ENCODE measurements around the gene ALPL.
"Not testable (repeated sequence)": the region's sequence is repeated elsewhere in the genome, so short reads cannot be mapped to it uniquely, and the experiment has no call there.

Gene ALPL

DNA sequence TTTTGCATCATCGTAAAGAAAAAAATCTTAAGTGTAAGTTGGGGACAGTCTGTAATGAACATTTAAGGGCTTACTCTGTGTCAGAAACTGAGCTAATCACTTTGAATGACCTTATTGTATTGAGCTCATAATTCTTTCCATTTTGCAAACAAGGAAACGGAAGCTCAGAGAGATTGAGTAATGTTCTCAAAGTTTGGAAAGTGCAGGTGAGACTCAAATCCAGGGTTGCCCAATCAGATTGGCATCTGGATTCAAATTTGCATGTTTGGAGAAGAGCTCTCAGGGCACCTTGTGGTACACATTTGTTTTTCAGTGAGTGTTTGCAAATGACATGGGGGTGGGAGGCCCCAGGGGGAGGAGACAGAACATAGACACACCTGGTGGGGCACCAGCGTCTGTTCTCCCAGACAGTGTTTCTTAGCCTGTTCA, 8.0 kb downstream of the ALPL start:
- H3K36me3 Mint-ChIP-seq: no peaks in the 10 kb centered on the region
- no peaks in the 10 kb centered on the region for H3K27me3 Mint-ChIP-seq
- peak overlapping the region; percentile 94 for H3K27ac Mint-ChIP-seq
- H3K4me3 Mint-ChIP-seq: no peak overlapping the region
- H3K4me1 Mint-ChIP-seq: peaks cover 58% of the 10 kb centered on the region
- no peak for DNase-seq (ENCODE audit: low spot score in 2 of 2)
- no peaks in the 10 kb centered on the region for H3K9me3 Mint-ChIP-seq
- peak; percentile 40 for ATAC-seq (ENCODE audit: low read depth)

- H3K27ac Mint-ChIP-seq: peak overlapping the region; percentile 94
- peak; percentile 25 to 48 for DNase-seq (ENCODE audit: low spot score in 2 of 2)
- H3K36me3 Mint-ChIP-seq: no peaks in the 10 kb centered on the region
- no peaks in the 10 kb centered on the region for H3K27me3 Mint-ChIP-seq
- no peaks in the 10 kb centered on the region for H3K9me3 Mint-ChIP-seq
- peak; percentile 65 for ATAC-seq (ENCODE audit: low read depth)
- peak overlapping the region; percentile 4 for H3K4me3 Mint-ChIP-seq
- peaks cover 62% of the 10 kb centered on the region for H3K4me1 Mint-ChIP-seq
These were observed 8.6 kb downstream of the ALPL start for GRCh38 chr1:21517660-21518480.

DNA sequence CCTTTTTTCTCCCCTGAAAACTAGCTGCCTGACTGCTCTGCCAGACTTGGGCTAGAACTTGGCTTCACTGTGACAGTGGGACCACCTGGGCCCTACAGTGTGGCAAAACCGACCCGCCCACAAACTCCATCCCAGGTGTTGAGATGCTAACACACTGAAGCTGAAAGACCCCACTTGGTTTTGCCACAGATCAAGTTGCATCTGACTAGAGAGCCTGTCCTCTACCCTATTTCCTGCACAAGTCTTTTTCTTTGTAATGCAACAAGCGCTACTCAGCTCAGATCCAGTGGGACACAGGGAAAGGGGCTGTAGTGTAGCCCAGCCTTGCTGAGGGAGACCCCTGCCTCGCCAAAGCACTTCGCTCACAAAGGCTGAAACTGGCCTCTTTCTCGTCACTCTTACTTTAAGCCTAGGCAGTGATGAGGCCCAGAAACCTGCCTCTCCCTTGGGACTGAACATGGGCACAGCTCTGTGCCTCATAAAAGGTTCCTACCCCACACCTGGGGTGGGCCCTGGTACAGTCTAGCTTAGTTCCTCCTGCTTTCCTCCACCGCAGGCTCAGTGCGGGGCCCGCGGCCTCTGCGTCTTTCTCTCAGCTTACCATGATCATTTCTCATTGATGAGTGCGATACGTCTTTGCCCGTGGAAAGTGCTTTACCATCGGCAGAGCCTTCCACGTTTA, 9.7 kb downstream of the ALPL start:
- peak overlapping the region; percentile 73 for H3K4me3 Mint-ChIP-seq

DNA sequence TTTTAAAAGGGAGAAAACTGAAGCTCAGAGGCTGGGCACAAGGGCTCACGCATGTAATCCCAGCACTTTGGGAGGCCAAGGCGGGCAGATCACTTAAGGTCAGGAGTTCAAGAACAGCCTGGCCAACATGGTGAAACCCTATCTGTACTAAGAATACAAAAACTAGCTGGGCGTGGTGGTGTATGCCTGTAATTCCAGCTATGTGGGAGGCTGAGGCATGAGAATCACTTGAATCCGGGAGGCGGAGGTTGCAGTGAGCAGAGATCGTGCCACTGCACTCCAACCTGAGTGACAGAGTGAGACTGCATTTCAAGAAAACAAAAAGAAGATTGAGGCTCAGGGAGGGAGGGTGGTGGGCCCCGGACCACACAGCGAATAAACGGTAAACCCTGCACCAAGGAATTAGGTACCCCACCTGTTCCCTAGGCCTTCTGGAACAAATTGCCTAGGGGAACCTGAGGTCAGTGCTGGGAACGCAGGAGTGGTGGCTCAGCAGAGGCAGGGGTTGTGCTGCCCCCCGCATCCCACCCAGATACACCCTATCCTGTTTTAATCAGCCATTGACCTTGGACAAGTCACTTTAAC, 10.4 kb downstream of the ALPL start:
- not testable (repeated sequence) for DNase-seq (ENCODE audit: low spot score in 2 of 2); ATAC-seq (ENCODE audit: low read depth); H3K9me3 Mint-ChIP-seq; H3K36me3 Mint-ChIP-seq; H3K27me3 Mint-ChIP-seq
- H3K4me3 Mint-ChIP-seq: peak overlapping the region; percentile 73
- peak overlapping the region; percentile 94 for H3K27ac Mint-ChIP-seq
- peaks cover 62% of the 10 kb centered on the region for H3K4me1 Mint-ChIP-seq

More for the DNA sequence above, 9.7 kb downstream of the ALPL start:
- DNase-seq (ENCODE audit: low spot score in 2 of 2): peak; percentile 43 to 57
- H3K9me3 Mint-ChIP-seq: no peaks in the 10 kb centered on the region
- peak overlapping the region; percentile 94 for H3K27ac Mint-ChIP-seq
- peaks cover 67% of the 10 kb centered on the region for H3K4me1 Mint-ChIP-seq
- peak; percentile 69 for ATAC-seq (ENCODE audit: low read depth)
- no peaks in the 10 kb centered on the region for H3K27me3 Mint-ChIP-seq
- no peaks in the 10 kb centered on the region for H3K36me3 Mint-ChIP-seq

- no peak for ATAC-seq (ENCODE audit: low read depth)
- DNase-seq (ENCODE audit: low spot score in 2 of 2): no peak
- H3K27ac Mint-ChIP-seq: peak overlapping the region; percentile 38
- H3K9me3 Mint-ChIP-seq: no peaks in the 10 kb centered on the region
- peak overlapping the region; percentile 21 for H3K4me3 Mint-ChIP-seq
- peaks cover 64% of the 10 kb centered on the region for H3K4me1 Mint-ChIP-seq
- no peaks in the 10 kb centered on the region for H3K27me3 Mint-ChIP-seq
- no peaks in the 10 kb centered on the region for H3K36me3 Mint-ChIP-seq
These were observed 11.9 kb downstream of the ALPL start for GRCh38 chr1:21520899-21521716.

GRCh38 chr1:21521717-21522060, 12.5 kb downstream of the ALPL start:
- H3K27ac Mint-ChIP-seq: no peak overlapping the region
- H3K27me3 Mint-ChIP-seq: no peaks in the 10 kb centered on the region
- ATAC-seq (ENCODE audit: low read depth) (no peak), DNase-seq (ENCODE audit: low spot score in 2 of 2) (no peak)
- H3K36me3 Mint-ChIP-seq: no peaks in the 10 kb centered on the region
- peaks cover 58% of the 10 kb centered on the region for H3K4me1 Mint-ChIP-seq
- no peak overlapping the region for H3K4me3 Mint-ChIP-seq
- H3K9me3 Mint-ChIP-seq: no peaks in the 10 kb centered on the region

DNA sequence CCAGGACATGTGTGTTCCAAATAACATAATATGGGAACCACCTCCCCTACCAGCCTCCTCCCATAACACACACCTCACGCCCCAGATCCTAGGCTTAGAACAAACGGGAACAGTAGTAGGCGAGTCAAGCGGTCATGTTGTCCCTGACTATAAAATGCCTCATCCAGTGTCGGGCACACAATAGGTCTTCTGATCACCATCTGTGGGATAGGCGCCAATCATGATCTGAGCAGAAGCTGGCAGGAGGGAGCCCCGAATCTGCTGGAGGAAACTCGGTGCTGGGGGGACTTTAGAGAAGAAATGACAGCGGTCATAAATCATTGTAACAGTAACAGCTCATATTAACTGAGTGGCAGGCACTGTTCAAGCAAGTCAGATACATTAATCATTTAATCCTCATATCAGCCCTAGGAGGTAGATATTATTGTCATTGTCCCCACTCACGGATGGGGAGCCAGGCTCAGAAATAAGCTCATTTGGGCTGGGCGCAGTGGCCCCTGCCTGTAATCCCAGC, 13.4 kb downstream of the ALPL start:
- DNase-seq (ENCODE audit: low spot score in 2 of 2) (no peak), ATAC-seq (ENCODE audit: low read depth) (no peak)
- no peak overlapping the region for H3K27ac Mint-ChIP-seq
- H3K36me3 Mint-ChIP-seq: no peaks in the 10 kb centered on the region
- no peaks in the 10 kb centered on the region for H3K27me3 Mint-ChIP-seq
- H3K9me3 Mint-ChIP-seq: no peaks in the 10 kb centered on the region
- peaks cover 50% of the 10 kb centered on the region for H3K4me1 Mint-ChIP-seq
- H3K4me3 Mint-ChIP-seq: no peak overlapping the region

DNA sequence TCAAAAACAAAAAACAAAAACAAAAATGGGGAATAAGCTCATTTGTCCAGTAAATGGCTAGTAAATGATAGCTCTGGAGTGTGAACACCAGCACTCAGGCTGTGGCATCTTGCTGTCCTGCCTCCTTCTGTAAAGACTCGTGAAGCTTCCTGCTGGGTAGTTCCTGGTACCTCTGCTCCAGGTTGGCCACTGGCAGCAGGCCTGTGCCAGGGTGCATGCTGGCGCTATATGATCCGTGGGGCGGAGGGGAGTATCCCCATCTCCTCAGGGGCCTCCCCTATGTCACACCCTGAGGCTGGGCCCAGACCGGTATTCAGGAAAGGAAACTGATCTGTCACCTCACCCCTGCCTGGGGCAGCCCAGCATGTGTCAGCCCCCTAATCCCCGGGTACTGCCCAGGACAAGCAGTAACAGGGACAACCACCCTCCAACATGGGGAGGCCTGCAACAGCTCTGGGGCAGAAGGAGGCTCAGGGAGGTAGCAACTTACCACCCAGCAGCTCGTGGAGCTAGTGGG, 14.1 kb downstream of the ALPL start:
- H3K9me3 Mint-ChIP-seq: no peaks in the 10 kb centered on the region
- no peak overlapping the region for H3K4me3 Mint-ChIP-seq
- H3K27me3 Mint-ChIP-seq: no peaks in the 10 kb centered on the region
- H3K36me3 Mint-ChIP-seq: no peaks in the 10 kb centered on the region
- H3K4me1 Mint-ChIP-seq: peaks cover 42% of the 10 kb centered on the region
- H3K27ac Mint-ChIP-seq: peak overlapping the region; percentile 8
- ATAC-seq (ENCODE audit: low read depth) (no peak), DNase-seq (ENCODE audit: low spot score in 2 of 2) (no peak)

DNA sequence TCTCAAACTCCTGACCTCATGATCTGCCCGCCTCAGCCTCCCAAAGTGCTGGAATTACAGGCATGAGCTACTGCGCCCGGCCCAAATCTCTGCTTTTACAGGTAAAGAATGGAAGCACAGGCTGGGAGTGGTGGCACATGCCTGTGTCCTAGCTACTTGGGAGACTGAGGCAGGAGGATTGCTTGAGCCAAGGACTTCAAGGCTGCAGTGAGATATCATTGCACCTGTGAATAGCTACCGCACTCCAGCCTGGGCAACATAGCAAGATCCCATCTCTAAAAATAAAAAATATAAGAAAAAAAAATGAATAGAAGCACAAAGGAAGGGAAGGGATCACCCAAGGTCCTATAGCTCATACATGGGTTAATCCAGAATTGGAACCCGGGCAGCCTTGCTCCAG, 15.0 kb downstream of the ALPL start:
- ATAC-seq (ENCODE audit: low read depth) (no peak), DNase-seq (ENCODE audit: low spot score in 2 of 2) (no peak)
- Mint-ChIP-seq H3K4me1 (peaks cover 34% of the 10 kb centered on the region), H3K36me3 (no peaks in the 10 kb centered on the region), H3K4me3 (no peak overlapping the region), H3K9me3 (no peaks in the 10 kb centered on the region), H3K27ac (peak overlapping the region; percentile 8), H3K27me3 (no peaks in the 10 kb centered on the region)

- H3K9me3 Mint-ChIP-seq: no peaks in the 10 kb centered on the region
- no peaks in the 10 kb centered on the region for H3K27me3 Mint-ChIP-seq
- peak overlapping the region; percentile 48 for H3K4me3 Mint-ChIP-seq
- no peak for DNase-seq (ENCODE audit: low spot score in 2 of 2)
- H3K27ac Mint-ChIP-seq: peak overlapping the region; percentile 2
- H3K36me3 Mint-ChIP-seq: no peaks in the 10 kb centered on the region
- peak; percentile 62 for ATAC-seq (ENCODE audit: low read depth)
- peaks cover 29% of the 10 kb centered on the region for H3K4me1 Mint-ChIP-seq
These were observed 15.6 kb downstream of the ALPL start for GRCh38 chr1:21524686-21525339.

DNA sequence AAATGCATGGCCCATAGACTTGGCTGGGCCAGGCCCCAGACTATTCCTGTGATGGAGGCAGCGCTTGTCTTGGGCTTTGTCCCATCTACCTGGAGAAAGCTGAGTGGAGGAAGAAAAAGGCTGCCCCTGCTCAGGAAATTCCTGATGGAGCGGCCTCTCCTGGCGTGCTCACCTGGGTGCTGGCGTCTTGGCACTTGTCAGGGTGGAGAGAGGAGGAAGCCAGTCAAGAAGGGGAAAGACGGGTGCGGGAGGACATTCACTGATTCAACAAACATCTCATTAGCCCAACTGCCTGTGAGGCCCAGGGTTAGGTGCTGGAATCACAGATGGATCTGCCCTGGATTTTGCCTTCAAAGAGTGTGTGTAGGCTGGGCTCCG, 16.1 kb downstream of the ALPL start:
- peak overlapping the region; percentile 43 for H3K4me3 Mint-ChIP-seq
- DNase-seq (ENCODE audit: low spot score in 2 of 2) (no peak), ATAC-seq (ENCODE audit: low read depth) (no peak)
- no peaks in the 10 kb centered on the region for H3K9me3 Mint-ChIP-seq
- H3K36me3 Mint-ChIP-seq: no peaks in the 10 kb centered on the region
- H3K27ac Mint-ChIP-seq: peak overlapping the region; percentile 2
- H3K27me3 Mint-ChIP-seq: no peaks in the 10 kb centered on the region
- peaks cover 29% of the 10 kb centered on the region for H3K4me1 Mint-ChIP-seq

GRCh38 chr1:21526441-21526840, 17.2 kb downstream of the ALPL start:
- Mint-ChIP-seq H3K4me3 (no peak overlapping the region), H3K9me3 (no peaks in the 10 kb centered on the region), H3K27ac (no peak overlapping the region), H3K27me3 (no peaks in the 10 kb centered on the region), H3K36me3 (no peaks in the 10 kb centered on the region), H3K4me1 (peaks cover 23% of the 10 kb centered on the region)
- no peak for ATAC-seq (ENCODE audit: low read depth)
- no peak for DNase-seq (ENCODE audit: low spot score in 2 of 2)

GRCh38 chr1:21530368-21531016, 21.3 kb downstream of the ALPL start:
- no peaks in the 10 kb centered on the region for H3K9me3 Mint-ChIP-seq
- no peak overlapping the region for H3K4me3 Mint-ChIP-seq
- no peaks in the 10 kb centered on the region for H3K36me3 Mint-ChIP-seq
- no peak overlapping the region for H3K27ac Mint-ChIP-seq
- DNase-seq (ENCODE audit: low spot score in 2 of 2) (no peak), ATAC-seq (ENCODE audit: low read depth) (no peak)
- no peaks in the 10 kb centered on the region for H3K27me3 Mint-ChIP-seq
- H3K4me1 Mint-ChIP-seq: peaks cover 8% of the 10 kb centered on the region
